GM12873 (cell line): Measurements from ENCODE around the gene BOLA2.
"Not testable (repeated sequence)": the region's sequence is repeated elsewhere in the genome, so short reads cannot be mapped to it uniquely, and the experiment has no call there.

Experiments
- CTCF ChIP-seq: IDR thresholded peaks from 2 replicates; pipeline ENCODE4 v1.5.1; 2012; ENCODE audit warnings: low read depth, mild to moderate bottlenecking, moderate library complexity, low read length, control low read depth; ENCODE audit not compliant: insufficient read depth; ENCODE audit errors: missing control alignments

BOLA2 gene

GRCh38 chr16:29454269-29454668 is at the start of gene BOLA2, which contains the start of gene SLX1B:
Gene BOLA2 (minus strand): TSS chr16:29454351. CDS start chr16:29454253, 98 bp downstream.
Gene SLX1B (plus strand): TSS chr16:29454533.
- not testable (repeated sequence) for TF ChIP-seq CTCF

GRCh38 chr16:29459706-29460646 is 5.8 kb upstream of the BOLA2 start, which contains the start of gene SULT1A4:
Gene SULT1A4 (plus strand): TSS chr16:29459913. CDS start chr16:29461386, 1,473 bp downstream.
- TF ChIP-seq CTCF, result not testable (repeated sequence)
